Glutamatergic neuron (in vitro differentiated cells): ENCODE measurements around the gene FAM110D. TPM values are rescaled to one million over a fixed set of nuclear protein-coding genes. Genes with fewer than 3 reads are reported as not detected.

ENCODE experiments used
- DNase-seq: peaks from one replicate; pipeline ENCODE4 v3.0.0; 2022
- H3K27ac Mint-ChIP-seq: one replicate; pipeline ENCODE4 v1.8.0; 2020; ENCODE audit warnings: mild to moderate bottlenecking, mixed read lengths, inconsistent platforms; ENCODE audit not compliant: unreplicated experiment
- H3K27me3 Mint-ChIP-seq: one replicate; pipeline ENCODE4 v1.8.0; 2020; ENCODE audit warnings: mild to moderate bottlenecking, moderate library complexity, mixed read lengths, inconsistent platforms; ENCODE audit not compliant: unreplicated experiment
- H3K36me3 Mint-ChIP-seq: one replicate; pipeline ENCODE4 v1.8.0; 2020; ENCODE audit warnings: mild to moderate bottlenecking, mixed read lengths, inconsistent platforms; ENCODE audit not compliant: unreplicated experiment
- H3K4me1 Mint-ChIP-seq: one replicate; pipeline ENCODE4 v1.8.0; 2020; ENCODE audit warnings: mild to moderate bottlenecking, low read depth, mixed read lengths, inconsistent platforms; ENCODE audit not compliant: unreplicated experiment
- H3K4me3 Mint-ChIP-seq: one replicate; pipeline ENCODE4 v1.8.0; 2020; ENCODE audit warnings: mild to moderate bottlenecking, mixed read lengths, inconsistent platforms; ENCODE audit not compliant: unreplicated experiment
- H3K9me3 Mint-ChIP-seq: one replicate; pipeline ENCODE4 v1.8.0; 2020; ENCODE audit warnings: mild to moderate bottlenecking, moderate library complexity, mixed read lengths, inconsistent platforms; ENCODE audit not compliant: unreplicated experiment
- total RNA-seq: library from RNA; stranded (reverse); fragmentation: NEBNext Ultra II Directional; extraction: Animal tissue kit (Norgen Biotek cat#: 25700); gene quantifications from one replicate; pipeline ENCODE4 v1.2.1, GENCODE V29; 2021; ENCODE audit not compliant: unreplicated experiment
- TF ChIP-seq, protein P1 (sequence below): fragments of 200-600 bp; sonication (generic); IDR thresholded peaks from one replicate; pipeline ENCODE4 v1.5.0; 2021; ENCODE audit not compliant: partially characterized antibody, unreplicated experiment

FAM110D gene
- total RNA-seq, 1 donor from 2014 or later: 0.25 TPM

- peak; percentile 83 for DNase-seq
- Mint-ChIP-seq H3K4me3 (peak overlapping the region; percentile 84), H3K36me3 (no peaks in the 10 kb centered on the region), H3K9me3 (peaks cover 7% of the 10 kb centered on the region), H3K27me3 (peaks cover 19% of the 10 kb centered on the region), H3K27ac (peak overlapping the region; percentile 70), H3K4me1 (peaks cover 18% of the 10 kb centered on the region)
- TF ChIP-seq, protein P1, sequence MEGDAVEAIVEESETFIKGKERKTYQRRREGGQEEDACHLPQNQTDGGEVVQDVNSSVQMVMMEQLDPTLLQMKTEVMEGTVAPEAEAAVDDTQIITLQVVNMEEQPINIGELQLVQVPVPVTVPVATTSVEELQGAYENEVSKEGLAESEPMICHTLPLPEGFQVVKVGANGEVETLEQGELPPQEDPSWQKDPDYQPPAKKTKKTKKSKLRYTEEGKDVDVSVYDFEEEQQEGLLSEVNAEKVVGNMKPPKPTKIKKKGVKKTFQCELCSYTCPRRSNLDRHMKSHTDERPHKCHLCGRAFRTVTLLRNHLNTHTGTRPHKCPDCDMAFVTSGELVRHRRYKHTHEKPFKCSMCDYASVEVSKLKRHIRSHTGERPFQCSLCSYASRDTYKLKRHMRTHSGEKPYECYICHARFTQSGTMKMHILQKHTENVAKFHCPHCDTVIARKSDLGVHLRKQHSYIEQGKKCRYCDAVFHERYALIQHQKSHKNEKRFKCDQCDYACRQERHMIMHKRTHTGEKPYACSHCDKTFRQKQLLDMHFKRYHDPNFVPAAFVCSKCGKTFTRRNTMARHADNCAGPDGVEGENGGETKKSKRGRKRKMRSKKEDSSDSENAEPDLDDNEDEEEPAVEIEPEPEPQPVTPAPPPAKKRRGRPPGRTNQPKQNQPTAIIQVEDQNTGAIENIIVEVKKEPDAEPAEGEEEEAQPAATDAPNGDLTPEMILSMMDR: peak; percentile 72
These were observed 5.4 kb downstream of the FAM110D start for GRCh38 chr1:26164036-26164860.

- peak overlapping the region; percentile 70 for H3K27ac Mint-ChIP-seq
- H3K4me3 Mint-ChIP-seq: peak overlapping the region; percentile 84
- TF ChIP-seq, protein P1: no peak
- H3K9me3 Mint-ChIP-seq: peaks cover 5% of the 10 kb centered on the region
- H3K4me1 Mint-ChIP-seq: peaks cover 15% of the 10 kb centered on the region
- H3K36me3 Mint-ChIP-seq: no peaks in the 10 kb centered on the region
- DNase-seq: no peak
- peaks cover 19% of the 10 kb centered on the region for H3K27me3 Mint-ChIP-seq
These were observed 6.3 kb downstream of the FAM110D start for GRCh38 chr1:26164861-26165842.

DNA sequence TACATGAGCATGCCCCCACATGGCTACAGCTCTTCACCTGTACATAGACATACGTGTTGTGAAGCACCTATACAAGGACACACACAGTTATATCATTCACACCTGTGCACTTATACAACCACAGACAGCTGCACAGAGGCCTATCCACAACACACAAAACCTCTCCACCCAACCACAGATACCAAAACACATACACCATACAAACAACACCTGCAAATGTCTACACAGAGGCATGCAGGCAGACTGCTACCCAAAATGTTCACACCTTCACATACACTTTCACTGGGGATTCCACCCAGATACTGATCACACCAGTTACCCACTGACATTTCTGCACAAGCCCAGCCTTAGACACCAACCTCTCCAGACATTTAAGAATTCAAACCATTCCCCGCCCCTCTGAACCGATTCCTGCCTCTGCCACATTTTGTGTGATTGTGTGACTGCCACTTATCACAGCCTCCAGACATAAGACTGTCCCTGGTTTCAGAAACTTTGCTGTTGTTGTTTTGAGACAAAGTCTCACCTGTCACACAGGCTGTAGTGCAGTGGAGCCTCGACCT lies 7.9 kb downstream of the FAM110D start:
- Mint-ChIP-seq H3K27me3 (peaks cover 19% of the 10 kb centered on the region), H3K27ac (peak overlapping the region; percentile 63), H3K9me3 (peaks cover 5% of the 10 kb centered on the region), H3K4me3 (no peak overlapping the region), H3K4me1 (peaks cover 18% of the 10 kb centered on the region), H3K36me3 (no peaks in the 10 kb centered on the region)
- no peak for DNase-seq
- TF ChIP-seq, protein P1: no peak

DNA sequence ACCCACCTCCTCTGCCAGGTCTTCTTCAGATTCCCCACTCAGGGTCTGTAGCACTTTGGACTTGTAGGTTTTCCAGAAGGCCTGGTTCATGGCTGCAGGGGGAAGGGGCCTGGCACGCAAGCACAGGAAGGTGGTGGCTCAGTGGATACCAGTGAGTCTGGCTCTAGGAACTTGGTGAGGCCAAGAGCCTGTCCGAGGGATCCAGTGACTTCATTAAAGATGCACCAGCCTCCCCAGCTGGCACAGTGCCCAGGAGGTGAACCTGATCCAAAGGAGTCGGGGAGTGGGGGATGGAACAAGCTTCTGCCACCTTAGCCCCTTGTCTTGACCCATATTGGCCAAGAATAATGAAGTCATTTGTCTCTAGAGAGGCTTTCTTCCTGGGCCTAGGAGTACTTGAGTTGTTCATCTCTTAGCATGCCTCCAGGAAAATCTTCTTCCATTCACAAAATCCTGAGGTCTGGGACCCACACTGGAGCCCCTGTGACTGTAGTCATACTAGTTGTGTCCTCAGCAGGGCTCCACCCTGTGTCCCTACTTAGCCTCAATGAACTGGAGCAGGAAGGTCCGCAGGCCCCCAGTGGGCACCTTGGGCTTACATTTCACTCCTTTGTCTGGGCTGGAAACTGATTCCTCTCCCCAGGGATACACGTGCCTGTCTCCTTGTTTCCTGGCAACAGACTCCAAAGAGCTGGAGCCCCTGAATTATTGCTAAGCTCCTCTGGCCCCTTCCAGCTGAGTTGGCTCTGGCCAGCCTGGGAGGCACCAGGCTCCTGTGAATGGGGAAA lies 9.7 kb downstream of the FAM110D start, which contains the start of gene C1orf232:
Gene C1orf232, minus strand, starts transcription at position 554 of the 788 bp plus-strand sequence. Its CDS starts 464 bp downstream, at position 90.
- H3K36me3 Mint-ChIP-seq: no peaks in the 10 kb centered on the region
- peaks cover 17% of the 10 kb centered on the region for H3K27me3 Mint-ChIP-seq
- H3K27ac Mint-ChIP-seq: peak within 1 kb of the TSS; percentile 48
- TF ChIP-seq, protein P1: no peak
- peak within 1 kb of the TSS; percentile 93 for H3K4me3 Mint-ChIP-seq
- DNase-seq: no peak
- H3K9me3 Mint-ChIP-seq: peaks cover 3% of the 10 kb centered on the region
- peaks cover 18% of the 10 kb centered on the region for H3K4me1 Mint-ChIP-seq
